Measurements from ENCODE around the gene ATG16L2.
"Not testable (repeated sequence)": the region's sequence is repeated elsewhere in the genome, so short reads cannot be mapped to it uniquely, and the experiment has no call there.

The ATG16L2 gene

DNA sequence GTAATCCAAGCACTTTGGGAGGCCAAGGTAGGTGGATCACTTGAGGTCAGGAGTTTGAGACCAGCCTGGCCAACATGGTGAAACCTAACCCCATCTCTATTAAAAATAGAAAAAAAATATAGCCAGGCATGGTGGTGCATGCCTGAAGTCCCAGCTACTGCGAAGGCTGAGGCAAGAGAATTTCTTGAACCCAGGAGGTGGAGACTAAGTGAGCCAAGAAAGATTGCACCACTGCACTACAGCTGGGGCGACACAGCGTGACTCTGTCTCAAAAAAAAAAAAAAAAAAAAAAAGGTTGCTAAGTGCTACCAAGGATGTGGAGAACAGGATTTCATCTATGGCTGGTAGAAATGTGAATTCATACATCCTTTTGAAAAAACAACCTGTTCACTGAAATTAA is 36.6 kb downstream of the ATG16L2 start:
- DNase-seq: no peak

DNA sequence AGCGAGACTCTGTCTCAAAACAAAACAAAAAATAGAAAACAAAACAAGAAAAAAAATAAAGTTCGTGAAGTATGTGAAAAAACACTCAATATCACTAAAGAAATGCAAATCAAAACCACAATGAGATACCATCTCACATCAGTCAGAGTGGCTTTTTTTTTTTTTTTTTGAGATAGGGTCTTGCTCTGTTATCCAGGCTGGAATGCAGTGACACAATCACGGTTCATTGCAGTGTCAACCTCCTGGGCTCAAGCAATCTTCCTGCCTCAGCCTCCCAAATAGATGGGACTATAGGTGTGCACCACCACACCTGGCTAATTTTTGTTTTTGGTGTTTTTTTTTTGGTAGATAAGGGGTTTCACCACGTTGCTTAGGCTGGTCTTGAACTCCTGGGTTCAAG is 37.5 kb downstream of the ATG16L2 start:
- no peak for DNase-seq

DNA sequence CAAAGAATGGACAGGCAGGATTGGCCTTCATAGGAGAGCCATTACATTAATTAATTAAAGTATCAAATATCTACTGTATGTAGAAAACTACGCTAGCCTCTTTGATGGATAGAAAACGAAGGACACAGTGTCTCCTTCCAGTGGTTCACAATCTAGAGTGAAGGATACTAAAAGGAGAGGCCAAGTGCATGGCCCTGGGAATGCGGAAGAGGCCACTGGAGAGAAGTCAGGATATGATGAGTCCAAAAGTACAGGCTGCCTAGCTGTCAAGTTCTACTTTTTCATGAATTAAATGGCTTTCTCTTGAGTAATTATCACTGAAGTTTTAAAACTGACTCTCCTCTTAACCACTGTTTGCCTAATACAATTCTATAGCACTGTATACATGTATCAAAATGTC is 41.9 kb downstream of the ATG16L2 start:
- DNase-seq: no peak

DNA sequence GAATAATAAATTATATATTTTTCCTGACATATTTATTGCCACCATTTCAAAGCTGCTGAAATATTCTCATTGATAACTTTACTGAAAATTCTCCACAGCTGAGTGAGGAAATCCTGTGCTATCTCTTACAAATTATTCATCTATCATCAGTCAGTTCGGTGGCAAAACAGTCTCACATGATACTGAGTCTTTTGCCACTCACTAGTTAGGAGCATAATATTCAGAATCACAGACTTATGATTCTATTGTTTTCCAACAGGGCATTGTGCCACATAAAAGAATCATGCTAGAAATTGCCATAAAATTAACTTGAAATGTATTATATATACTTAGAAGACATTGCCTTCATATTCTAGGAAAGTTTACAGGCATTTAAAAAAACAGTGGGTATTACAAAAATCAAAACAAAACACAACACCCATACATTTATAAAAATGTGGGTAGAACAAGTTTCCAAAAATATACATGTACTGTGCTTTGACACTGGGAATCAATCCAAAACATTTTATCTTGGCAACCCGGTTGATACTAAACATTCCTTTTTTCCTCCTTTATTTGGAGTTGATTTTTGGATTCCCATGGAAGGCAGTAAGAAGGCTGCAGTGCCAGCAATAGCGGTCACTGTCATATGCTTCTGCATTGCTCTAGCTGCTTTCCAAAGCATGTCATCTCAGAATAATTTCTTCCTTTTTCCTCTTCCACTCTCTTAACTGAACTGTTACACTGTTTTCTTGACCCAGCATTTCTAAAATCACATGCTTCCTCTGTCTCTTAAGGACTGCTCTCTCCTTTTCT is 42.5 kb downstream of the ATG16L2 start:
- DNase-seq: no peak

DNA sequence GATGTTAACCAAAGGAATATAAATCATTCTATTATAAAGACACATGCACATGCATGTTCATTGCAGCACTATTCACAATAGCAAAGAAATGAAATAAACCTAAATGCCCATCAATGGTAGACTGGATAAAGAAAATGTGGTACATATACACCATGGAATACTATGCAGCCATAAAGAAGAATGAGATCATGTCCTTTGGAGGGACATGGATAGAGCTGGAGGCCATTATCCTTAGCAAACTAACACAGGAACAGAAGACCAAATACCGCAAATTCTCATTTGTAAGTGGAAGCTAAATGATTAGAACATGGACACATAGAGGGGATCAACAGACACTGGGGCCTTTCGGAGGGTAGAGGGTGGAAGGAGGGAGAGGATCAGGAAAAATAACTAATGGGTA is 44.1 kb downstream of the ATG16L2 start:
- not testable (repeated sequence) for DNase-seq

GRCh38 chr11:72859126-72859525 is 44.9 kb downstream of the ATG16L2 start:
- no peak for DNase-seq

DNA sequence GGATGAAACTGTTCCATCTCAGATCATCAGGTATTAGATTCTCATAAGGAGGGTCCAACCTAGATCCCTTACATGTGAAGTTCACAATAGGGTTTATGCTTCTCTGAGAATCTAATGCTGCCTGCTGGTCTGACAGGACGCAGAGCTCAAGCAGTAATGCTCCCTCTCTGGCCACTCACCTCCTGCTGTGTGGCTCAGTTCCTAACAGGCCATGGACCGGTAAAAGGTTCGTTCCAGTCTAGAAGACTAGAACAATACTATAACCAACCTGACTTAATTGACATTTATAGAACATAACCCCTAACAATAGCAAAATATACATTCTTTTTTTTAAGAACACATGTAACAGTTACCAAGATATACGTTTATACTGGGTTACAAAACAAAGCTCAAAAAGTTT is 45.8 kb downstream of the ATG16L2 start:
- no peak for DNase-seq

GRCh38 chr11:72860592-72860991 is 46.4 kb downstream of the ATG16L2 start:
- no peak for DNase-seq

DNA sequence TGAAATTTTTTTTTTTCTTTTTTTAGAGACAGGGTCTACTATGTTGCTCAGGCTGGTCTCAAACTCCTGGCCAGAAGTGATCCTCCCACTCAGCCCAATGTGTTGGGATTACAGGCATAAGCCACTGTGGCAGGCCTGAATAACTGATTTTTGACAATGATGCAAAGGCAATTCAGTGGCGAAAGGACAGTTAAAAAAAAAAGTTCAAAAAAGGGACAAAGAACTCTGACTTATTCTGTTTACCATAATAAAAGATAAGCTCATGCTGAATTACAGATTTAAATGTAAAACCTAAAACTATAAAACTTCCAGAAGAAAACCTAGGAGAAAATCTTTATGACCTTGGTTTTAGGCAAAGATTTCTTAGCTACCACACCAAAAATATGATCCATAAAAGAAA is 48.9 kb downstream of the ATG16L2 start:
- DNase-seq: no peak

DNA sequence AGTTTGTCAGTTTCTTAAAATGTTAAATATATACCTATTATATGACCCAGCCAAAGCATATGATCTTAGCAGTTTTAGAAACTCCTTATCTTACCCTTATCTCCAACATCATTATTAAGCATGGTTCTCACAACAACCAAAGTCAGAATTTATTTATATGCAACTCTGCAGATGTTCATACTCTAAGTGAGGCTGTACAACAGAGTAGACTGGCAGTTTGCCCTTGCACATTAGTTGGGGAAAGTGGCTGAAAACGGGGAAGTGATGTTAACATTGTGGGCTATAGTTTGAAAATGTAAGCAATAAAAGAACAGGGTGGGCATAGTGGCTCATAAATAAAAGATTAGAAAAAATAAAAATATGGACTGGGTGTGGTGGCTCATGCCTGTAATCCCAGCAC is 49.7 kb downstream of the ATG16L2 start:
- no peak for DNase-seq

DNA sequence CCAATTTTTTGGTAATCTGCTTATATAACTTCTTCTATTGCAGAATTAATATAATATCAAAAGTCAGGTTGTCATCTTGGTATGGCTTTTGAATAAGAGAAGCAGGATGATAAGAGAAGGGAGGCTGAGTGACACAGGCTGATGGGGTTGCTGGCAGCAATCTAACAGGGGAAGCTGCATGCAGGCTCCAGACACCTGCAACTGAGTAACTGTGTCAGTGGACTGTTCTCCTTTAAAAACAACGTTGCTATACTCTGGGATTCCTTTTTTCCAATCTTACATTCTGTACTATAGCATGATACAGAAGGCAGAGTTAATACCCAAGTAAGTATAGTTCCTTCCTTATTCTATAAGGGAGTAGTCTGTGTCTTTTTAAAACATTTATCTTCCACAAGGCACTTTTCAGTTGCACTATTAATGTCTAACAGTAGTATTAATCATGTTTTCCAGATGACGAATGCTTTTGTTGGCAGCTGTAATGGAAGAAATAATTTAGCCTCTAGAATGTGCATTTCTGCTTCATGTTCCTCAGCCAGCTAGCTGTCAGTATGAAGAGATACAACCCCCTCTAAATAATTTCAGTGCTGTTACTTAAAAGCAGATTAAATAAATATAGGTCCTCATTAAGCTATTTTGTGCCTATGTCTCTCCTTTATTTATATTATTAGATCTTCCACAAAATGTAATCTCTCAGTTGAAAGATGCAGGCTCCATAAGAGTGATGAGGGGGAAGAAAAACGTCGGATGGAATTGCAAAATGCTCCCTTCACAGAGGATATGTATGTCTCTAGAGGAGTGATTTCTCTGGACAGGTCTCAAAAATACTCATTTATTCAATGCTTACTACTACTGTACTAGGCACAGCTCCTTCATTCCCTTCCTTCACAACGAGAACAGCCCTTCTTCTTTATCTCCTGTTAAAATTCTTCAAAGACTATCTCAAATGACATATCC is 50.8 kb downstream of the ATG16L2 start:
- DNase-seq: no peak

DNA sequence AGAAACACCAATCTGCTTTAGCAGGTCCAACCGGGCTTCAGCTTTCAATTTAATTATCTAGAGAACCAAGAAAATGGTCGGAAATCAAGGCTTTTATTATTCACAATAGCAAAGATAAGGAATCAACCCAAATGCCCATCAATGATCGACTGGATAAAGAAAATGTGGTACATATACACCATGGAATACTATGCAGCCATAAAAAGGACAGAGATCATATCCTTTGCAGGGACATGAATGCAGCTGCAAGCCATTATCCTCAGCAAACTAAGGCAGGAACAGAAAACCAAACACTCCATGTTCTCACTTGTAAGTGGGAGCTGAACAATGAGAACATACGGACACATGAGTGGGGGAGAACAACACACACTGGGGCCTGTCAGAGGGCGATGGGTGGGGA is 53.8 kb downstream of the ATG16L2 start:
- DNase-seq: no peak

- no peak for DNase-seq
These were observed 55.6 kb downstream of the ATG16L2 start for GRCh38 chr11:72869831-72870230.

GRCh38 chr11:72871119-72871518 is 56.9 kb downstream of the ATG16L2 start:
- DNase-seq: no peak

DNA sequence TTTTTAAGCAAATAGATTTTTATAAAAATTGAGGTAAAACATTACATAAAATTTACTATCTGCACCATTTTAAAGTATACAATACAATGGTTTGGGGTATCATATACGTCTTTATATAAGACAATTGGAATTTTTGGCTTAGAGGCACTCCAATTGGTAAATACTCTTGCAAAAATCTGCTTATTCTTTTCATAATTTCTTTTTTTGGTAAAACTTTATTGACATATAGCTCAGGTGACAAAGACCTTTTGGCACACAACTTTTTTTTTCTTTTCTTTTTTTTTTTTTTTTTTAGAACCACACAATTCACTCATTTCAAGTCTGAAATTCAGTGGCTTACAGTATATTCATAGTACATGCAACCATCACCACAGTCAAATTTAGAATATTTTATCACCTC is 57.8 kb downstream of the ATG16L2 start:
- no peak for DNase-seq

- no peak for DNase-seq
These were observed 61.5 kb downstream of the ATG16L2 start for GRCh38 chr11:72875736-72876135.

GRCh38 chr11:72876147-72876546 is 61.9 kb downstream of the ATG16L2 start:
- DNase-seq: no peak

All from activated CD4-positive, alpha-beta T cell treated with anti-CD3 and anti-CD28 coated beads, Interleukin-2, amount 50 U/mL, for 1 hour (primary cell).